Panc1 (cell line): ENCODE measurements around the gene KIF26B. TPM values are rescaled to one million over a fixed set of nuclear protein-coding genes. Genes with fewer than 3 reads are reported as not detected.

Experiments
- ATAC-seq: fragments of 200-7000 bp; cut with Tn5 transposase; 2 replicates; pipeline ENCODE4 v1.9.1; 2020; ENCODE audit warnings: mild to moderate bottlenecking, moderate library complexity
- BruUV-seq: library from RNA; stranded (reverse); fragments of 400-500 nt; replicated peaks from 2 replicates; lab custom pipeline; 2021; lab: Mats Ljungman, UMichigan
- CTCF ChIA-PET: fragments of 300-600 bp; sonication (Branson Sonifier 250); formaldehyde crosslinking; loops from one replicate; lab custom pipeline; 2022; ENCODE audit warnings: antibody characterized with exemption; lab: Charles Lee
- POLR2A ChIA-PET: fragments of 300-600 bp; sonication (Branson Sonifier 250); formaldehyde crosslinking; loops from one replicate; lab custom pipeline; 2022; ENCODE audit warnings: antibody characterized with exemption; lab: Charles Lee
- DNase-seq: peaks from one replicate; pipeline ENCODE4 v3.0.0-alpha.2; 2010; ENCODE audit warnings: low read depth, low spot score
- H3K27ac ChIP-seq: 2 replicates; pipeline ENCODE4 v1.5.1; 2011; ENCODE audit warnings: mild to moderate bottlenecking, low read length, inconsistent platforms
- H3K27me3 ChIP-seq: fragments of 200-500 bp; sonication (Bioruptor generic); 2 replicates; pipeline ENCODE4 v1.6.0; 2014; ENCODE audit warnings: low read length, inconsistent platforms; ENCODE audit not compliant: control insufficient read depth, insufficient read depth
- H3K36me3 ChIP-seq: fragments of 200-500 bp; sonication (Bioruptor generic); 2 replicates; pipeline ENCODE4 v1.5.1; 2014; ENCODE audit warnings: inconsistent platforms, mild to moderate bottlenecking, low read length, moderate library complexity; ENCODE audit not compliant: control insufficient read depth, insufficient read depth
- H3K4me1 ChIP-seq: 2 replicates; pipeline ENCODE4 v1.5.1; 2011; ENCODE audit warnings: inconsistent platforms, mild to moderate bottlenecking, low read length, moderate library complexity; ENCODE audit not compliant: control insufficient read depth, insufficient read depth
- H3K4me3 ChIP-seq, 2 experiments: 2 replicates each; pipeline ENCODE4 v1.5.1; 2011 to 2012; ENCODE audit warnings: low read depth in 2 of 2, low read length in 2 of 2, mild to moderate bottlenecking in 2 of 2, inconsistent platforms in 1 of 2, moderate library complexity in 1 of 2
- H3K9me3 ChIP-seq: fragments of 200-500 bp; sonication (Bioruptor generic); 2 replicates; pipeline ENCODE4 v1.5.1; 2014; ENCODE audit warnings: low read depth, mild to moderate bottlenecking, inconsistent platforms, low read length, moderate library complexity; ENCODE audit not compliant: control insufficient read depth, insufficient read depth
- CTCF ChIP-seq: fragments of 450-650 bp; IDR thresholded peaks from 2 replicates; pipeline ENCODE4 v1.5.1; 2017; ENCODE audit warnings: mild to moderate bottlenecking
- POLR2AphosphoS5 ChIP-seq: IDR thresholded peaks from 2 replicates; pipeline ENCODE4 v1.6.1; 2012; ENCODE audit warnings: mild to moderate bottlenecking, low read depth, low read length, moderate library complexity
- REST ChIP-seq, 2 experiments: IDR thresholded peaks; 2 replicates each; pipeline ENCODE4 v1.6.1; 2011 to 2012; ENCODE audit warnings: low read depth in 2 of 2, control low read depth in 1 of 2, low read length in 1 of 2, mild to moderate bottlenecking in 1 of 2, moderate library complexity in 1 of 2; ENCODE audit not compliant: insufficient read depth in 1 of 2
- SIN3A ChIP-seq: IDR thresholded peaks from 2 replicates; pipeline ENCODE4 v1.6.1; 2012; ENCODE audit warnings: low read depth, mild to moderate bottlenecking, low read length, moderate library complexity, borderline replicate concordance; ENCODE audit not compliant: insufficient read depth
- TCF7L2 ChIP-seq: IDR thresholded peaks from 2 replicates; pipeline ENCODE4 v1.6.1; 2011; ENCODE audit warnings: mild to moderate bottlenecking, low read depth, low read length, inconsistent platforms
- in situ Hi-C: cut with HindIII; loops from 2 replicates; pipeline ENCODE4 v1.10.0; 2016; ENCODE audit warnings: low sequenced_read_pairs, low pct_unique_long_range_greater_than_20kb
- intact Hi-C: fragments of 100-400 bp; cut with micrococcal nuclease; formaldehyde crosslinking; loops from one replicate; pipeline ENCODE4 v1.10.0; 2022; ENCODE audit not compliant: unreplicated experiment
- total RNA-seq: library from RNA; stranded (reverse); gene quantifications from one replicate; pipeline ENCODE4 v1.2.1, GENCODE V29; 2021; ENCODE audit not compliant: unreplicated experiment

Gene KIF26B
- total RNA-seq, 1 experiment from 2014 or later: 0.33 TPM

GRCh38 chr1:245226203-245226499 lies 71.4 kb downstream of the KIF26B start:
- Histone ChIP-seq H3K9me3 (no peaks in the 10 kb centered on the region), H3K4me1 (no peaks in the 10 kb centered on the region; the same call in 1 of the 2 replicates), H3K36me3 (no peaks in the 10 kb centered on the region), H3K27me3 (0 out of 2 replicates have a peak, but pooled peaks cover 2% of the 10 kb centered on the region), H3K4me3 (no peak overlapping the region), H3K27ac (no peak overlapping the region)
- ChIA-PET CTCF (no interaction called here), POLR2A (interaction anchor here (0.7 kb wide), 1 partner anchor 109 kb away, joined by 5 read pairs; no protein-coding TSS in a partner anchor)
- TF ChIP-seq CTCF (no peak), REST (IDR thresholded peaks at IDR 0.05; ENCODE audit: insufficient read depth in 1 of 2, low read depth in 2 of 2, low read length in 1 of 2) (no peak), TCF7L2 (no peak), SIN3A (no peak), POLR2AphosphoS5 (no peak)
- intact Hi-C loops: no loop called here
- ATAC-seq (no peak), DNase-seq (no peak)
- BruUV-seq: no TSS peak
- in situ Hi-C loops: no loop called here

GRCh38 chr1:245229051-245229450 lies 74.3 kb downstream of the KIF26B start:
- DNase-seq: no peak
- BruUV-seq: no TSS peak
- in situ Hi-C loops (no loop called here), intact Hi-C loops (no loop called here)
- Histone ChIP-seq H3K36me3 (no peaks in the 10 kb centered on the region), H3K9me3 (no peaks in the 10 kb centered on the region), H3K4me1 (no peaks in the 10 kb centered on the region), H3K27ac (no peak overlapping the region), H3K27me3 (0 out of 2 replicates have a peak, but pooled peaks cover 2% of the 10 kb centered on the region), H3K4me3 (no peak overlapping the region)
- ChIA-PET POLR2A (no interaction called here), CTCF (no interaction called here)
- no peak for TF ChIP-seq CTCF
- TF ChIP-seq SIN3A: no peak
- no peak for TF ChIP-seq POLR2AphosphoS5
- no peak for ATAC-seq
